Measurements from ENCODE around the gene JAM2. TPM values are rescaled to one million over a fixed set of nuclear protein-coding genes. Genes with fewer than 3 reads are reported as not detected.
"Not testable (repeated sequence)": the region's sequence is repeated elsewhere in the genome, so short reads cannot be mapped to it uniquely, and the experiment has no call there.

JAM2 gene
- total RNA-seq, 2 experiments from 2014 or later: 0.07 to 0.27 TPM

GRCh38 chr21:25656412-25656811 lies 17.4 kb downstream of the JAM2 start:
- CTCF ChIA-PET: interaction anchor here (1.2 kb wide), 1 partner anchor 48 kb away, joined by 6 read pairs; no protein-coding TSS in a partner anchor
- H3K4me1 Mint-ChIP-seq (ENCODE audit: low read depth): no peaks in the 10 kb centered on the region
- intact Hi-C loops (cut with micrococcal nuclease): no loop called here
- no peak for DNase-seq
- no peak overlapping the region for H3K27ac Mint-ChIP-seq
- H3K9me3 Mint-ChIP-seq: peaks cover 2% of the 10 kb centered on the region
- no peak overlapping the region for H3K4me3 Mint-ChIP-seq
- no peaks in the 10 kb centered on the region for H3K36me3 Mint-ChIP-seq (ENCODE audit: low read depth)
- no peaks in the 10 kb centered on the region for H3K27me3 Mint-ChIP-seq (ENCODE audit: low read depth)

GRCh38 chr21:25657140-25657539 lies 18.1 kb downstream of the JAM2 start:
- Mint-ChIP-seq H3K4me1 (ENCODE audit: low read depth) (no peaks in the 10 kb centered on the region), H3K27me3 (ENCODE audit: low read depth) (no peaks in the 10 kb centered on the region), H3K4me3 (no peak overlapping the region), H3K36me3 (ENCODE audit: low read depth) (no peaks in the 10 kb centered on the region), H3K27ac (no peak overlapping the region), H3K9me3 (peaks cover 2% of the 10 kb centered on the region)
- DNase-seq: no peak
- CTCF ChIA-PET: no interaction called here
- intact Hi-C loops (cut with micrococcal nuclease): no loop called here

- intact Hi-C loops (cut with micrococcal nuclease): no loop called here
- H3K27ac Mint-ChIP-seq: no peak overlapping the region
- no peaks in the 10 kb centered on the region for H3K36me3 Mint-ChIP-seq (ENCODE audit: low read depth)
- CTCF ChIA-PET: no interaction called here
- no peak overlapping the region for H3K4me3 Mint-ChIP-seq
- peaks cover 2% of the 10 kb centered on the region for H3K9me3 Mint-ChIP-seq
- no peaks in the 10 kb centered on the region for H3K4me1 Mint-ChIP-seq (ENCODE audit: low read depth)
- DNase-seq: no peak
- H3K27me3 Mint-ChIP-seq (ENCODE audit: low read depth): no peaks in the 10 kb centered on the region
These were observed 19.5 kb downstream of the JAM2 start for GRCh38 chr21:25658427-25659035.

GRCh38 chr21:25660233-25660632 lies 21.2 kb downstream of the JAM2 start:
- CTCF ChIA-PET: interaction anchor here (0.6 to 1.0 kb wide), 2 partner anchors 48 to 453 kb away, joined by 3 to 4 read pairs; no protein-coding TSS in a partner anchor
- no peaks in the 10 kb centered on the region for H3K36me3 Mint-ChIP-seq (ENCODE audit: low read depth)
- no peak for DNase-seq
- no peaks in the 10 kb centered on the region for H3K27me3 Mint-ChIP-seq (ENCODE audit: low read depth)
- no peaks in the 10 kb centered on the region for H3K4me1 Mint-ChIP-seq (ENCODE audit: low read depth)
- H3K27ac Mint-ChIP-seq: no peak overlapping the region
- intact Hi-C loops (cut with micrococcal nuclease): no loop called here
- no peak overlapping the region for H3K4me3 Mint-ChIP-seq
- no peaks in the 10 kb centered on the region for H3K9me3 Mint-ChIP-seq

- no peak overlapping the region for H3K27ac Mint-ChIP-seq
- intact Hi-C loops (cut with micrococcal nuclease): no loop called here
- CTCF ChIA-PET: no interaction called here
- no peaks in the 10 kb centered on the region for H3K36me3 Mint-ChIP-seq (ENCODE audit: low read depth)
- H3K4me3 Mint-ChIP-seq: no peak overlapping the region
- peaks cover 2% of the 10 kb centered on the region for H3K27me3 Mint-ChIP-seq (ENCODE audit: low read depth)
- no peaks in the 10 kb centered on the region for H3K9me3 Mint-ChIP-seq
- DNase-seq: no peak
- no peaks in the 10 kb centered on the region for H3K4me1 Mint-ChIP-seq (ENCODE audit: low read depth)
These were observed 25.5 kb downstream of the JAM2 start for GRCh38 chr21:25664491-25664931.

GRCh38 chr21:25670726-25671125 lies 31.7 kb downstream of the JAM2 start:
- Mint-ChIP-seq H3K4me1 (ENCODE audit: low read depth) (no peaks in the 10 kb centered on the region), H3K27me3 (ENCODE audit: low read depth) (peaks cover 2% of the 10 kb centered on the region), H3K9me3 (peaks cover 5% of the 10 kb centered on the region), H3K36me3 (ENCODE audit: low read depth) (no peaks in the 10 kb centered on the region), H3K27ac (no peak overlapping the region), H3K4me3 (no peak overlapping the region)
- CTCF ChIA-PET: no interaction called here
- no peak for DNase-seq
- intact Hi-C loops (cut with micrococcal nuclease): no loop called here

- Mint-ChIP-seq H3K27ac (no peak overlapping the region), H3K4me3 (no peak overlapping the region), H3K4me1 (ENCODE audit: low read depth) (no peaks in the 10 kb centered on the region), H3K36me3 (ENCODE audit: low read depth) (no peaks in the 10 kb centered on the region), H3K9me3 (peaks cover 5% of the 10 kb centered on the region), H3K27me3 (ENCODE audit: low read depth) (no peaks in the 10 kb centered on the region)
- intact Hi-C loops (cut with micrococcal nuclease): no loop called here
- CTCF ChIA-PET: interaction anchor here (0.5 kb wide), 1 partner anchor 132 kb away, joined by 5 read pairs; no protein-coding TSS in a partner anchor
- DNase-seq: no peak
These were observed 37.4 kb downstream of the JAM2 start for GRCh38 chr21:25676451-25676850.

- H3K27ac Mint-ChIP-seq: no peak overlapping the region
- no peak for DNase-seq
- H3K4me1 Mint-ChIP-seq (ENCODE audit: low read depth): no peaks in the 10 kb centered on the region
- intact Hi-C loops (cut with micrococcal nuclease): no loop called here
- no peaks in the 10 kb centered on the region for H3K27me3 Mint-ChIP-seq (ENCODE audit: low read depth)
- H3K36me3 Mint-ChIP-seq (ENCODE audit: low read depth): no peaks in the 10 kb centered on the region
- CTCF ChIA-PET: no interaction called here
- H3K4me3 Mint-ChIP-seq: no peak overlapping the region
- no peaks in the 10 kb centered on the region for H3K9me3 Mint-ChIP-seq
These were observed 43.3 kb downstream of the JAM2 start for GRCh38 chr21:25682382-25682781.

- no peak for DNase-seq
- Mint-ChIP-seq H3K4me3 (no peak overlapping the region), H3K27me3 (ENCODE audit: low read depth) (no peaks in the 10 kb centered on the region), H3K9me3 (no peaks in the 10 kb centered on the region), H3K36me3 (ENCODE audit: low read depth) (no peaks in the 10 kb centered on the region), H3K4me1 (ENCODE audit: low read depth) (no peaks in the 10 kb centered on the region), H3K27ac (no peak overlapping the region)
- CTCF ChIA-PET: no interaction called here
- intact Hi-C loops (cut with micrococcal nuclease): no loop called here
These were observed 48.7 kb downstream of the JAM2 start for GRCh38 chr21:25687787-25688186.

GRCh38 chr21:25688275-25689155 lies 49.5 kb downstream of the JAM2 start:
- Mint-ChIP-seq H3K4me1 (ENCODE audit: low read depth) (no peaks in the 10 kb centered on the region), H3K36me3 (ENCODE audit: low read depth) (no peaks in the 10 kb centered on the region), H3K9me3 (no peaks in the 10 kb centered on the region), H3K4me3 (no peak overlapping the region), H3K27ac (no peak overlapping the region), H3K27me3 (ENCODE audit: low read depth) (no peaks in the 10 kb centered on the region)
- no peak for DNase-seq
- intact Hi-C loops (cut with micrococcal nuclease): no loop called here
- CTCF ChIA-PET: no interaction called here

GRCh38 chr21:25689226-25689625 lies 50.2 kb downstream of the JAM2 start:
- DNase-seq: no peak
- H3K4me1 Mint-ChIP-seq (ENCODE audit: low read depth): no peaks in the 10 kb centered on the region
- CTCF ChIA-PET: interaction anchor here (1.1 kb wide), 1 partner anchor 81 kb away, joined by 3 read pairs; no protein-coding TSS in a partner anchor
- no peaks in the 10 kb centered on the region for H3K9me3 Mint-ChIP-seq
- H3K36me3 Mint-ChIP-seq (ENCODE audit: low read depth): no peaks in the 10 kb centered on the region
- intact Hi-C loops (cut with micrococcal nuclease): no loop called here
- H3K4me3 Mint-ChIP-seq: no peak overlapping the region
- H3K27ac Mint-ChIP-seq: no peak overlapping the region
- H3K27me3 Mint-ChIP-seq (ENCODE audit: low read depth): no peaks in the 10 kb centered on the region

- DNase-seq: no peak
- Mint-ChIP-seq H3K4me1 (ENCODE audit: low read depth) (no peaks in the 10 kb centered on the region), H3K27me3 (ENCODE audit: low read depth) (no peaks in the 10 kb centered on the region), H3K9me3 (no peaks in the 10 kb centered on the region), H3K27ac (no peak overlapping the region), H3K4me3 (no peak overlapping the region), H3K36me3 (ENCODE audit: low read depth) (no peaks in the 10 kb centered on the region)
- intact Hi-C loops (cut with micrococcal nuclease): no loop called here
- CTCF ChIA-PET: interaction anchor here (0.8 kb wide), 1 partner anchor 84 kb away, joined by 3 read pairs; no protein-coding TSS in a partner anchor
These were observed 52.9 kb downstream of the JAM2 start for GRCh38 chr21:25691976-25692375.

- DNase-seq; CTCF ChIA-PET; intact Hi-C loops (cut with micrococcal nuclease); H3K9me3 Mint-ChIP-seq; H3K4me3 Mint-ChIP-seq; H3K27me3 Mint-ChIP-seq (ENCODE audit: low read depth); H3K27ac Mint-ChIP-seq; H3K4me1 Mint-ChIP-seq (ENCODE audit: low read depth); H3K36me3 Mint-ChIP-seq (ENCODE audit: low read depth): not testable (repeated sequence)
These were observed 56.4 kb downstream of the JAM2 start for GRCh38 chr21:25695461-25695860.
